SKM-1 treated with dmso at 0.1 percent for 144 hours (cell line): ENCODE results near the gene CCNT1.
"Not testable (repeated sequence)": the region's sequence is repeated elsewhere in the genome, so short reads cannot be mapped to it uniquely, and the experiment has no call there.

Experiments used
- DNase-seq: peaks from one replicate; lab custom pipeline; 2025; ENCODE audit not compliant: unreplicated experiment; lab: John Stamatoyannopoulos, UW

The CCNT1 gene

GRCh38 chr12:48641752-48642555 lies 74.6 kb downstream of the CCNT1 start:
- DNase-seq: not testable (repeated sequence)

- DNase-seq: no peak
Observed at GRCh38 chr12:48640854-48641253, 75.7 kb downstream of the CCNT1 start.

- DNase-seq: no peak
Observed at GRCh38 chr12:48640428-48640827, 76.1 kb downstream of the CCNT1 start.
